Loucy (cell line): ENCODE results near the gene G2E3.
A peak's percentile ranks its signal among the peaks of the same experiment; 100 is the strongest.

Experiments
- H2AFZ ChIP-seq: fragments of 200-600 bp; sonication (generic); 2 replicates; pipeline ENCODE4 v1.6.0; 2016; ENCODE audit warnings: antibody characterized with exemption, mild to moderate bottlenecking, low read length, moderate library complexity
- H3F3A ChIP-seq: fragments of 200-600 bp; 2 replicates; pipeline ENCODE4 v1.6.0; 2016; ENCODE audit warnings: antibody characterized with exemption, low read depth, mild to moderate bottlenecking
- H3K27me3 ChIP-seq: fragments of 200-600 bp; sonication (generic); 2 replicates; pipeline ENCODE4 v1.6.1; 2014; ENCODE audit warnings: low read length, mild to moderate bottlenecking; ENCODE audit not compliant: insufficient read depth, poor library complexity, severe bottlenecking
- H3K36me3 ChIP-seq: fragments of 200-600 bp; sonication (generic); 2 replicates; pipeline ENCODE4 v1.6.1; 2016; ENCODE audit warnings: low read length; ENCODE audit not compliant: insufficient read depth
- H3K4me1 ChIP-seq: fragments of 200-600 bp; sonication (generic); 2 replicates; pipeline ENCODE4 v1.5.1; 2014; ENCODE audit warnings: low read length, mild to moderate bottlenecking; ENCODE audit not compliant: insufficient read depth, poor library complexity, severe bottlenecking
- H3K4me2 ChIP-seq: fragments of 200-600 bp; sonication (generic); 2 replicates; pipeline ENCODE4 v1.6.0; 2014; ENCODE audit warnings: antibody characterized with exemption, low read length, low read depth, mild to moderate bottlenecking; ENCODE audit not compliant: poor library complexity, severe bottlenecking
- H3K4me3 ChIP-seq: fragments of 200-600 bp; sonication (generic); 2 replicates; pipeline ENCODE4 v1.5.1; 2014; ENCODE audit warnings: low read length, mild to moderate bottlenecking, mixed read lengths; ENCODE audit not compliant: poor library complexity, severe bottlenecking
- H3K79me2 ChIP-seq: fragments of 200-600 bp; sonication (generic); 2 replicates; pipeline ENCODE4 v1.6.1; 2014; ENCODE audit warnings: low read length; ENCODE audit not compliant: insufficient read depth
- H3K9ac ChIP-seq: fragments of 200-600 bp; sonication (generic); 2 replicates; pipeline ENCODE4 v1.6.0; 2014; ENCODE audit warnings: mild to moderate bottlenecking, low read depth, low read length, moderate library complexity; ENCODE audit not compliant: poor library complexity, severe bottlenecking
- H3K9me2 ChIP-seq: fragments of 200-600 bp; sonication (generic); replicated peaks from 2 replicates; pipeline ENCODE4 v1.6.1; 2016; ENCODE audit warnings: low read depth, low read length, mixed read lengths
- H3K9me3 ChIP-seq: fragments of 200-600 bp; sonication (generic); 2 replicates; pipeline ENCODE4 v1.6.1; 2014; ENCODE audit warnings: mild to moderate bottlenecking, antibody characterized with exemption, low read length, low read depth; ENCODE audit not compliant: insufficient read depth
- H4K20me1 ChIP-seq: fragments of 200-600 bp; sonication (generic); 2 replicates; pipeline ENCODE4 v1.6.0; 2014; ENCODE audit warnings: antibody characterized with exemption, low read length, mild to moderate bottlenecking; ENCODE audit not compliant: insufficient read depth, poor library complexity, severe bottlenecking
- CTCF ChIP-seq: fragments of 200-600 bp; sonication (generic); conservative IDR thresholded peaks from 2 replicates; pipeline ENCODE4 v1.5.1; 2014; ENCODE audit warnings: mild to moderate bottlenecking, antibody characterized with exemption, low read length
- EZH2phosphoT487 ChIP-seq: fragments of 200-600 bp; IDR thresholded peaks from 2 replicates; pipeline ENCODE4 v1.6.1; 2018; ENCODE audit warnings: antibody characterized with exemption, mild to moderate bottlenecking, moderate library complexity, borderline replicate concordance

Gene G2E3

GRCh38 chr14:30564868-30565248, 5.9 kb downstream of the G2E3 start:
- H4K20me1 ChIP-seq: peaks cover 82% of the 10 kb centered on the region
- H3K9me2 ChIP-seq: no peaks in the 10 kb centered on the region
- peaks cover 79% of the 10 kb centered on the region for H3K4me1 ChIP-seq
- H3F3A ChIP-seq: no peaks in the 10 kb centered on the region
- no peak overlapping the region for H2AFZ ChIP-seq
- H3K36me3 ChIP-seq: no peaks in the 10 kb centered on the region
- no peak overlapping the region for H3K9ac ChIP-seq
- no peaks in the 10 kb centered on the region for H3K9me3 ChIP-seq
- TF ChIP-seq CTCF (no peak), EZH2phosphoT487 (no peak)
- no peaks in the 10 kb centered on the region for H3K27me3 ChIP-seq
- peak overlapping the region; percentile 80 for H3K4me2 ChIP-seq
- peak overlapping the region; percentile 57 for H3K4me3 ChIP-seq
- H3K79me2 ChIP-seq: peaks cover 100% of the 10 kb centered on the region

- Histone ChIP-seq H3K4me1 (peaks cover 68% of the 10 kb centered on the region), H3F3A (no peaks in the 10 kb centered on the region), H3K79me2 (peaks cover 100% of the 10 kb centered on the region), H3K9ac (no peak overlapping the region), H4K20me1 (peaks cover 79% of the 10 kb centered on the region), H2AFZ (no peak overlapping the region), H3K4me3 (peak overlapping the region; percentile 49), H3K9me2 (no peaks in the 10 kb centered on the region), H3K27me3 (no peaks in the 10 kb centered on the region), H3K36me3 (no peaks in the 10 kb centered on the region), H3K9me3 (no peaks in the 10 kb centered on the region), H3K4me2 (peak overlapping the region; percentile 80)
- TF ChIP-seq CTCF (no peak), EZH2phosphoT487 (no peak)
These were observed 10.4 kb downstream of the G2E3 start for GRCh38 chr14:30569216-30569902.

GRCh38 chr14:30569903-30570226, 10.9 kb downstream of the G2E3 start:
- Histone ChIP-seq H4K20me1 (peaks cover 76% of the 10 kb centered on the region), H3K4me2 (peak overlapping the region; percentile 80), H3K9me3 (no peaks in the 10 kb centered on the region), H3K4me3 (peak overlapping the region; percentile 49), H2AFZ (no peak overlapping the region), H3K79me2 (peaks cover 100% of the 10 kb centered on the region), H3K27me3 (no peaks in the 10 kb centered on the region), H3K4me1 (peaks cover 63% of the 10 kb centered on the region), H3K9ac (peak overlapping the region; percentile 5), H3K36me3 (no peaks in the 10 kb centered on the region), H3K9me2 (no peaks in the 10 kb centered on the region), H3F3A (no peaks in the 10 kb centered on the region)
- TF ChIP-seq CTCF (no peak), EZH2phosphoT487 (no peak)
